Mesenchymal stem cell (in vitro differentiated cells and primary cell): Measurements from ENCODE around the gene AMN.

Experiments
- DNase-seq: peaks from one replicate; pipeline ENCODE4 v3.0.0-alpha.2; 2013
- H2AFZ ChIP-seq: one replicate; pipeline ENCODE4 v1.6.1; 2013; ENCODE audit warnings: low read depth, mild to moderate bottlenecking, control low read depth, inconsistent platforms, low read length, moderate library complexity
- H2AK5ac ChIP-seq: 2 replicates; pipeline ENCODE4 v1.6.1; 2013; ENCODE audit warnings: low read length, moderate library complexity, mild to moderate bottlenecking, inconsistent platforms; ENCODE audit not compliant: severe bottlenecking
- H2BK120ac ChIP-seq: one replicate; pipeline ENCODE4 v1.6.1; 2013; ENCODE audit warnings: low read depth, mild to moderate bottlenecking, inconsistent platforms, low read length, moderate library complexity
- H2BK12ac ChIP-seq, 2 experiments: one replicate each; pipeline ENCODE4 v1.6.1; 2013; ENCODE audit warnings: inconsistent platforms in 2 of 2, low read length in 2 of 2, mild to moderate bottlenecking in 2 of 2, moderate library complexity in 2 of 2, control low read depth in 1 of 2
- H2BK15ac ChIP-seq: one replicate; pipeline ENCODE4 v1.6.1; 2013; ENCODE audit warnings: mild to moderate bottlenecking, low read depth, inconsistent platforms; ENCODE audit not compliant: poor library complexity, severe bottlenecking
- H2BK5ac ChIP-seq: 2 replicates; pipeline ENCODE4 v1.6.1; 2013; ENCODE audit warnings: low read depth, mild to moderate bottlenecking, low read length, control low read depth, inconsistent platforms; ENCODE audit not compliant: poor library complexity, severe bottlenecking
- H3K14ac ChIP-seq, 2 experiments: one replicate each; pipeline ENCODE4 v1.6.1; 2013; ENCODE audit warnings: inconsistent platforms in 2 of 2, low read length in 2 of 2, control low read depth in 1 of 2, mild to moderate bottlenecking in 1 of 2, moderate library complexity in 1 of 2
- H3K18ac ChIP-seq, 2 experiments: one replicate each; pipeline ENCODE4 v1.6.1; 2013; ENCODE audit warnings: inconsistent platforms in 2 of 2, low read length in 2 of 2, control low read depth in 1 of 2, low read depth in 1 of 2, mild to moderate bottlenecking in 1 of 2
- H3K23ac ChIP-seq, 2 experiments: one replicate each; pipeline ENCODE4 v1.6.1; 2013; ENCODE audit warnings: inconsistent platforms in 2 of 2, low read length in 2 of 2, mild to moderate bottlenecking in 2 of 2, moderate library complexity in 2 of 2, control low read depth in 1 of 2
- H3K27ac ChIP-seq: 2 replicates; pipeline ENCODE4 v1.5.1; 2013; ENCODE audit warnings: mild to moderate bottlenecking, moderate library complexity, low read length, control low read depth, inconsistent platforms; ENCODE audit not compliant: poor library complexity, severe bottlenecking
- H3K27me3 ChIP-seq, 2 experiments: 2 replicates each; pipeline versions ENCODE4 v1.6.1 to v1.7.0; 2013; ENCODE audit warnings: low read length in 2 of 2, mild to moderate bottlenecking in 2 of 2, moderate library complexity in 2 of 2, control low read depth in 1 of 2, inconsistent platforms in 1 of 2; ENCODE audit not compliant: control insufficient read depth in 1 of 2, insufficient read depth in 1 of 2
- H3K36me3 ChIP-seq, 2 experiments: 2 replicates each; pipeline versions ENCODE4 v1.6.1 to v1.7.0; 2013; ENCODE audit warnings: low read length in 2 of 2, control low read depth in 1 of 2, inconsistent platforms in 1 of 2, low read depth in 1 of 2, mild to moderate bottlenecking in 1 of 2; ENCODE audit not compliant: insufficient read depth in 2 of 2, control insufficient read depth in 1 of 2
- H3K4ac ChIP-seq, 2 experiments: one replicate each; pipeline ENCODE4 v1.6.1; 2013; ENCODE audit warnings: inconsistent platforms in 2 of 2, low read length in 2 of 2, mild to moderate bottlenecking in 2 of 2, moderate library complexity in 2 of 2, control low read depth in 1 of 2, low read depth in 1 of 2
- H3K4me1 ChIP-seq: 2 replicates; pipeline ENCODE4 v1.6.1; 2013; ENCODE audit warnings: low read depth, low read length, control low read depth; ENCODE audit not compliant: control insufficient read depth, insufficient read depth
- H3K4me2 ChIP-seq: 2 replicates; pipeline ENCODE4 v1.6.1; 2013; ENCODE audit warnings: low read length, mild to moderate bottlenecking, inconsistent platforms; ENCODE audit not compliant: poor library complexity, severe bottlenecking
- H3K4me3 ChIP-seq, 2 experiments: 2 replicates each; pipeline versions ENCODE4 v1.5.1 to v1.7.0; 2013; ENCODE audit warnings: low read length in 2 of 2, mild to moderate bottlenecking in 2 of 2, control low read depth in 1 of 2, low read depth in 1 of 2; ENCODE audit not compliant: insufficient read depth in 1 of 2
- H3K79me1 ChIP-seq: replicated peaks from 2 replicates; pipeline ENCODE4 v1.6.1; 2013; ENCODE audit warnings: mild to moderate bottlenecking, control low read depth, low read length, inconsistent platforms; ENCODE audit not compliant: poor library complexity, severe bottlenecking
- H3K9ac ChIP-seq: 2 replicates; pipeline ENCODE4 v1.7.0; 2013; ENCODE audit warnings: mild to moderate bottlenecking, low read length, moderate library complexity
- H3K9me3 ChIP-seq: 2 replicates; pipeline ENCODE4 v1.7.0; 2013; ENCODE audit warnings: mild to moderate bottlenecking, low read length; ENCODE audit not compliant: control insufficient read depth
- H4K8ac ChIP-seq: one replicate; pipeline ENCODE4 v1.6.1; 2013; ENCODE audit warnings: inconsistent platforms, mild to moderate bottlenecking, low read length, moderate library complexity
- H4K91ac ChIP-seq: one replicate; pipeline ENCODE4 v1.6.1; 2013; ENCODE audit warnings: mild to moderate bottlenecking, low read length, inconsistent platforms
- WGBS: methylation state at CpG from one replicate; pipeline ENCODE4 v1.1.7; 2013; ENCODE audit warnings: mixed read lengths; 5-methylcytosine and 5-hydroxymethylcytosine counted together

Gene AMN

GRCh38 chr14:102883089-102883541, 39.3 kb upstream of the AMN start:
- Histone ChIP-seq H2BK5ac (no peak overlapping the region), H2BK15ac (no peak overlapping the region), H3K9me3 (no peaks in the 10 kb centered on the region), H2BK12ac (no peak overlapping the region), H3K27ac (no peak overlapping the region), H2BK120ac (no peak overlapping the region), H3K27me3 (no peaks in the 10 kb centered on the region), H3K4me1 (peaks cover 8% of the 10 kb centered on the region), H3K4me3 (no peak overlapping the region), H3K36me3 (peaks cover 40 to 57% of the 10 kb centered on the region in 2 experiments), H3K14ac (no peak overlapping the region), H2AFZ (no peak overlapping the region), H3K23ac (no peak overlapping the region), H4K91ac (no peak overlapping the region), H2AK5ac (no peak overlapping the region), H3K4ac (no peak overlapping the region), H4K8ac (no peak overlapping the region), H3K9ac (no peak overlapping the region), H3K79me1 (peaks cover 1% of the 10 kb centered on the region), H3K18ac (no peak overlapping the region), H3K4me2 (no peak overlapping the region)
- DNase-seq: no peak
- WGBS: 96% methylated on average over 4 of the region's 5 CpGs

- no peak overlapping the region for H3K27ac ChIP-seq
- no peak overlapping the region for H3K14ac ChIP-seq
- H3K36me3 ChIP-seq: peaks cover 40 to 57% of the 10 kb centered on the region in 2 experiments
- no peak overlapping the region for H3K4ac ChIP-seq
- 97% methylated on average over 14 of the region's 14 CpGs for WGBS
- peaks cover 1% of the 10 kb centered on the region for H3K79me1 ChIP-seq
- H2BK12ac ChIP-seq: no peak overlapping the region
- no peak overlapping the region for H3K4me3 ChIP-seq
- no peak overlapping the region for H2BK15ac ChIP-seq
- no peak for DNase-seq
- no peak overlapping the region for H2BK120ac ChIP-seq
- H3K9me3 ChIP-seq: no peaks in the 10 kb centered on the region
- H3K23ac ChIP-seq: no peak overlapping the region
- H3K4me1 ChIP-seq: peaks cover 8% of the 10 kb centered on the region
- no peak overlapping the region for H2AK5ac ChIP-seq
- no peak overlapping the region for H2AFZ ChIP-seq
- H3K18ac ChIP-seq: no peak overlapping the region
- H3K9ac ChIP-seq: no peak overlapping the region
- no peak overlapping the region for H3K4me2 ChIP-seq
- no peak overlapping the region for H2BK5ac ChIP-seq
- no peak overlapping the region for H4K8ac ChIP-seq
- H3K27me3 ChIP-seq: no peaks in the 10 kb centered on the region
- no peak overlapping the region for H4K91ac ChIP-seq
Observed at GRCh38 chr14:102883554-102883953, 38.9 kb upstream of the AMN start.

GRCh38 chr14:102885737-102886447, 36.6 kb upstream of the AMN start:
- no peak overlapping the region for H4K91ac ChIP-seq

GRCh38 chr14:102888748-102889147, 33.7 kb upstream of the AMN start:
- Histone ChIP-seq H2BK120ac (no peak overlapping the region), H3K4me3 (no peak overlapping the region)
- no CpG with 5 or more reads among the region's 1 CpG for WGBS

More at GRCh38 chr14:102885737-102886447, 36.6 kb upstream of the AMN start:
- Histone ChIP-seq H4K8ac (no peak overlapping the region), H3K23ac (no peak overlapping the region), H3K4ac (no peak overlapping the region), H3K27me3 (no peaks in the 10 kb centered on the region), H3K9me3 (no peaks in the 10 kb centered on the region), H3K27ac (no peak overlapping the region), H3K36me3 (peaks cover 37 to 65% of the 10 kb centered on the region in 2 experiments), H3K14ac (no peak overlapping the region), H3K4me1 (peaks cover 6% of the 10 kb centered on the region), H3K79me1 (peaks cover 1% of the 10 kb centered on the region), H2BK15ac (no peak overlapping the region), H3K18ac (no peak overlapping the region), H3K4me2 (no peak overlapping the region), H3K9ac (no peak overlapping the region), H2AFZ (no peak overlapping the region), H2AK5ac (no peak overlapping the region), H3K4me3 (no peak overlapping the region), H2BK12ac (no peak overlapping the region), H2BK5ac (no peak overlapping the region), H2BK120ac (no peak overlapping the region)
- DNase-seq: peak; percentile 2
- 95% methylated on average over 22 of the region's 22 CpGs for WGBS

More at GRCh38 chr14:102888748-102889147, 33.7 kb upstream of the AMN start:
- Histone ChIP-seq H3K9me3 (no peaks in the 10 kb centered on the region), H3K4me1 (peaks cover 8% of the 10 kb centered on the region), H3K4ac (no peak overlapping the region), H2AFZ (no peak overlapping the region), H2BK12ac (no peak overlapping the region), H3K27ac (no peak overlapping the region), H3K23ac (no peak overlapping the region), H3K36me3 (peaks cover 44 to 51% of the 10 kb centered on the region in 2 experiments), H3K4me2 (no peak overlapping the region), H4K8ac (no peak overlapping the region), H4K91ac (no peak overlapping the region), H3K14ac (no peak overlapping the region), H2AK5ac (no peak overlapping the region), H3K27me3 (no peaks in the 10 kb centered on the region), H2BK15ac (no peak overlapping the region), H3K18ac (no peak overlapping the region), H2BK5ac (no peak overlapping the region), H3K79me1 (peaks cover 1% of the 10 kb centered on the region), H3K9ac (no peak overlapping the region)
- DNase-seq: no peak
